DOHH2 (cell line): ENCODE measurements around the gene NPIPA8.
"Not testable (repeated sequence)": the region's sequence is repeated elsewhere in the genome, so short reads cannot be mapped to it uniquely, and the experiment has no call there.

Source experiments
- CTCF ChIP-seq: fragments of 200-600 bp; sonication (generic); IDR thresholded peaks from one replicate; pipeline ENCODE4 v1.5.1; 2014; ENCODE audit warnings: antibody characterized with exemption, mild to moderate bottlenecking, low read depth, low read length; ENCODE audit not compliant: poor library complexity, severe bottlenecking
- EZH2phosphoT487 ChIP-seq: fragments of 200-600 bp; sonication (generic); IDR thresholded peaks from 2 replicates; pipeline ENCODE4 v1.6.1; 2017; ENCODE audit warnings: borderline replicate concordance, mild to moderate bottlenecking, antibody characterized with exemption, low read length, moderate library complexity, mixed read lengths

DNA sequence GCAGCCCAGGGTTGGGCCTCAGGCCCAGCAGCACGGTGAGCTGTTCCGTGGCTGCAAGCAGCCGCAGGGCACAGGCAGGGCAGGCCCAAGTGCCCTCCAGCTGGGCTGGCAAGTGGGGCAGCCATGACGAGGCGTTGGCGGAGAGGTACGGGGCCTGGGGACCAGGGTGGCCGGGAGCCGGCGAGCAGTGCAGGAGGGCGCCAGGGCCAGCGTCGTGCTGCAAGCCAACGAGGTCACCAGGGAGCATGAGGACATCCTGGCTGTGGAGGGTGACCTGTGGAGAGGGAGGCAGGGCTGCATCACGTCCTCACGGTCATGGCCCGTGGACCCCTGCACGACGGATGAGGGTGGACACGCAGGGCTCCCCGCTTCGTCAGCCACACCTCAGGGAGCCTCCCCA lies 11.2 kb upstream of the NPIPA8 start:
- TF ChIP-seq CTCF, EZH2phosphoT487: not testable (repeated sequence)
